IMR-90 (cell line): ENCODE results near the gene NR2F2. TPM values are rescaled to one million over a fixed set of nuclear protein-coding genes. Genes with fewer than 3 reads are reported as not detected.

ENCODE experiments used
- ATAC-seq: fragments of 200-7000 bp; cut with Tn5 transposase; 2 replicates; pipeline ENCODE4 v1.9.1; 2020; ENCODE audit warnings: low read depth, mild to moderate bottlenecking, moderate library complexity
- BruUV-seq: library from RNA; stranded (reverse); fragments of 400-500 nt; replicated peaks from 2 replicates; lab custom pipeline; 2021; lab: Mats Ljungman, UMichigan
- CTCF ChIA-PET: fragments of 300-600 bp; formaldehyde crosslinking; extraction: SDS; loops from one replicate; lab custom pipeline; 2021; ENCODE audit warnings: antibody characterized with exemption; lab: Yijun Ruan, JAX
- POLR2A ChIA-PET: fragments of 300-600 bp; sonication (Branson Sonifier 250); formaldehyde crosslinking; loops from one replicate; lab custom pipeline; 2022; ENCODE audit warnings: antibody characterized with exemption; ENCODE audit not compliant: unreplicated experiment; lab: Charles Lee
- DNase-seq: peaks from one replicate; pipeline ENCODE4 v3.0.0; 2013
- H2AFZ ChIP-seq: replicated peaks from 2 replicates; pipeline ENCODE3; 2013; ENCODE audit warnings: low read length, mild to moderate bottlenecking; ENCODE audit not compliant: poor library complexity
- H2AK5ac ChIP-seq: 2 replicates; pipeline ENCODE4 v1.6.1; 2013; ENCODE audit warnings: low read depth, low read length, inconsistent platforms
- H2AK9ac ChIP-seq: replicated peaks from 2 replicates; pipeline ENCODE3; 2013; ENCODE audit warnings: mild to moderate bottlenecking, low read depth, low read length, moderate library complexity; ENCODE audit not compliant: poor library complexity
- H2BK120ac ChIP-seq: 2 replicates; pipeline ENCODE4 v1.6.1; 2013; ENCODE audit warnings: low read depth, low read length, inconsistent platforms
- H2BK15ac ChIP-seq: 3 replicates; pipeline ENCODE4 v1.6.1; 2013; ENCODE audit warnings: low read depth, low read length, inconsistent platforms
- H2BK20ac ChIP-seq: 2 replicates; pipeline ENCODE4 v1.6.1; 2013; ENCODE audit warnings: low read depth, mild to moderate bottlenecking, inconsistent platforms, low read length, moderate library complexity
- H2BK5ac ChIP-seq: 2 replicates; pipeline ENCODE4 v1.6.1; 2013; ENCODE audit warnings: mild to moderate bottlenecking, low read depth, low read length, inconsistent platforms; ENCODE audit not compliant: poor library complexity, severe bottlenecking
- H3K14ac ChIP-seq: replicated peaks from 2 replicates; pipeline ENCODE4 v1.6.1; 2013; ENCODE audit warnings: low read depth, low read length, inconsistent platforms
- H3K18ac ChIP-seq: 2 replicates; pipeline ENCODE4 v1.6.1; 2013; ENCODE audit warnings: low read depth, low read length, control low read depth
- H3K23ac ChIP-seq: 2 replicates; pipeline ENCODE4 v1.6.1; 2013; ENCODE audit warnings: low read depth, low read length, inconsistent platforms
- H3K27ac ChIP-seq: 2 replicates; pipeline ENCODE4 v1.5.1; 2013; ENCODE audit warnings: mild to moderate bottlenecking, control low read depth, low read length; ENCODE audit not compliant: insufficient read depth
- H3K27me3 ChIP-seq: 2 replicates; pipeline ENCODE4 v1.6.1; 2013; ENCODE audit warnings: low read length; ENCODE audit not compliant: control insufficient read depth, insufficient read depth
- H3K36me3 ChIP-seq: 2 replicates; pipeline ENCODE4 v1.6.1; 2013; ENCODE audit warnings: low read length, mixed read lengths; ENCODE audit not compliant: control insufficient read depth, insufficient read depth
- H3K4ac ChIP-seq: 2 replicates; pipeline ENCODE4 v1.6.1; 2013; ENCODE audit warnings: low read depth, low read length, inconsistent platforms
- H3K4me1 ChIP-seq: 2 replicates; pipeline ENCODE4 v1.6.1; 2013; ENCODE audit warnings: low read length, mixed read lengths; ENCODE audit not compliant: control insufficient read depth, insufficient read depth
- H3K4me2 ChIP-seq: 2 replicates; pipeline ENCODE4 v1.6.1; 2013; ENCODE audit warnings: low read depth, mild to moderate bottlenecking, control low read depth, low read length, moderate library complexity
- H3K4me3 ChIP-seq: 2 replicates; pipeline ENCODE4 v1.5.1; 2013; ENCODE audit warnings: low read depth, mild to moderate bottlenecking, control low read depth, low read length, moderate library complexity; ENCODE audit not compliant: insufficient read depth
- H3K56ac ChIP-seq: 2 replicates; pipeline ENCODE4 v1.6.1; 2013; ENCODE audit warnings: low read length, inconsistent platforms; ENCODE audit not compliant: insufficient read depth; ENCODE audit errors: extremely low read depth
- H3K79me1 ChIP-seq, 2 experiments: 2 replicates each; pipeline ENCODE4 v1.6.1; 2013; ENCODE audit warnings: low read length in 2 of 2, inconsistent platforms in 1 of 2, low read depth in 1 of 2
- H3K9ac ChIP-seq: 2 replicates; pipeline ENCODE4 v1.6.1; 2013; ENCODE audit warnings: low read depth, low read length, control low read depth
- H3K9me1 ChIP-seq: 2 replicates; pipeline ENCODE4 v1.6.1; 2013; ENCODE audit warnings: low read length, inconsistent platforms; ENCODE audit not compliant: insufficient read depth
- H3K9me3 ChIP-seq: 2 replicates; pipeline ENCODE4 v1.6.1; 2013; ENCODE audit warnings: low read length; ENCODE audit not compliant: control insufficient read depth, insufficient read depth
- H4K20me1 ChIP-seq: 2 replicates; pipeline ENCODE4 v1.6.1; 2013; ENCODE audit warnings: low read length, inconsistent platforms; ENCODE audit not compliant: insufficient read depth
- H4K5ac ChIP-seq: 2 replicates; pipeline ENCODE4 v1.6.1; 2013; ENCODE audit warnings: mild to moderate bottlenecking, low read depth, low read length, control low read depth
- H4K8ac ChIP-seq, 2 experiments: 2 replicates each; pipeline ENCODE4 v1.6.1; 2013; ENCODE audit warnings: low read depth in 2 of 2, low read length in 2 of 2, control low read depth in 1 of 2, inconsistent platforms in 1 of 2
- H4K91ac ChIP-seq: 2 replicates; pipeline ENCODE4 v1.6.1; 2013; ENCODE audit warnings: low read depth, low read length, inconsistent platforms; ENCODE audit not compliant: insufficient read depth
- BHLHE40 ChIP-seq: fragments of 150-350 bp; IDR thresholded peaks from 2 replicates; pipeline ENCODE4 v1.6.1; 2016; ENCODE audit warnings: mild to moderate bottlenecking, low read depth, low read length
- ELK1 ChIP-seq: fragments of 150-350 bp; IDR thresholded peaks from 2 replicates; pipeline ENCODE4 v1.6.1; 2016; ENCODE audit warnings: low read depth, mild to moderate bottlenecking, low read length, moderate library complexity, borderline replicate concordance
- POLR2A ChIP-seq: IDR thresholded peaks from 2 replicates; pipeline ENCODE4 v1.6.1; 2012; ENCODE audit warnings: mild to moderate bottlenecking, low read depth, low read length
- WGBS, 2 experiments: methylation state at CpG; one replicate each; pipeline versions ENCODE4 v1.1.5 to v1.1.7; 2013; ENCODE audit warnings: missing lambda C conversion rate in 2 of 2; ENCODE audit not compliant: insufficient read length in 1 of 2; ENCODE audit errors: extremely low coverage in 2 of 2; 5-methylcytosine and 5-hydroxymethylcytosine counted together
- dilution Hi-C: fragments of 300-500 bp; cut with HindIII; formaldehyde crosslinking; loops from one replicate; pipeline ENCODE4 v1.14.3; 2018; ENCODE audit warnings: low sequenced_read_pairs; ENCODE audit not compliant: unreplicated experiment
- in situ Hi-C: fragments of 300-500 bp; cut with MboI; formaldehyde crosslinking; loops from 3 replicates; pipeline ENCODE4 v1.14.3; 2019; ENCODE audit warnings: low sequenced_read_pairs, inconsistent platforms, mixed read lengths
- intact Hi-C: fragments of 100-400 bp; cut with micrococcal nuclease; formaldehyde crosslinking; loops from 2 replicates; pipeline ENCODE4 v1.10.0; 2022
- polyA plus RNA-seq, 3 experiments: library from polyadenylated mRNA; depleted of rRNA; stranded (reverse); fragments of >200 nt; gene quantifications; 2 replicates each; pipeline ENCODE4 v1.2.3, GENCODE V29; 2012; ENCODE audit warnings: low replicate concordance in 1 of 3
- total RNA-seq: library from RNA; depleted of rRNA; stranded (reverse); fragments of >200 nt; gene quantifications from 2 replicates; pipeline ENCODE4 v1.2.3, GENCODE V29; 2012

Gene NR2F2
- total and polyA plus RNA-seq, 2 of the 4 experiments (the other 2 are of a cell fraction): 20.3 to 161 TPM

GRCh38 chr15:96353416-96353929 lies 23.0 kb downstream of the NR2F2 start:
- peak overlapping the region; percentile 89 for H2AFZ ChIP-seq
- no peak overlapping the region for H3K56ac ChIP-seq
- ChIA-PET POLR2A (no interaction called here), CTCF (no interaction called here)
- H3K14ac ChIP-seq: no peak overlapping the region
- H4K8ac ChIP-seq: peak overlapping the region; percentile 61 to 94; a peak in 2 of 4 replicates
- in situ Hi-C loops: no loop called here
- BruUV-seq: no TSS peak
- H3K4ac ChIP-seq: peak overlapping the region; percentile 57
- no peaks in the 10 kb centered on the region for H4K20me1 ChIP-seq
- no peak overlapping the region for H4K91ac ChIP-seq
- H3K27ac ChIP-seq: peak overlapping the region; percentile 89
- H4K5ac ChIP-seq: peak overlapping the region; percentile 14; the same call in 1 of the 2 replicates
- peaks cover 22 to 58% of the 10 kb centered on the region in 2 experiments for H3K79me1 ChIP-seq
- peaks cover 9% of the 10 kb centered on the region for H3K36me3 ChIP-seq
- H3K4me1 ChIP-seq: peaks cover 17% of the 10 kb centered on the region
- DNase-seq (no peak), ATAC-seq (no peak)
- no peak overlapping the region for H2BK5ac ChIP-seq
- 0 out of 2 replicates have a peak overlapping the region, but pooled peaks have one; percentile 27 for H2AK5ac ChIP-seq
- peak overlapping the region; percentile 87 for H2AK9ac ChIP-seq
- peak overlapping the region; percentile 40; the same call in 1 of the 2 replicates for H2BK120ac ChIP-seq
- H3K4me2 ChIP-seq: peak overlapping the region; percentile 89; the same call in 1 of the 2 replicates
- TF ChIP-seq ELK1 (no peak), POLR2A (0 out of 2 replicates have a peak, but pooled peaks have one; percentile 5), BHLHE40 (no peak)
- dilution Hi-C loops: no loop called here
- H3K27me3 ChIP-seq: no peaks in the 10 kb centered on the region
- no peaks in the 10 kb centered on the region for H3K9me1 ChIP-seq
- H3K23ac ChIP-seq: peak overlapping the region; percentile 35; the same call in 1 of the 2 replicates
- WGBS, 2 experiments: 92% methylated on average over 4 of the region's 25 CpGs; no CpG with 5 or more reads in 1 of the 2 experiments
- H3K4me3 ChIP-seq: peak overlapping the region; percentile 71
- H3K18ac ChIP-seq: no peak overlapping the region
- H2BK20ac ChIP-seq: no peak overlapping the region
- no peak overlapping the region for H2BK15ac ChIP-seq
- no peaks in the 10 kb centered on the region for H3K9me3 ChIP-seq
- intact Hi-C loops: loop anchor here (10.0 kb wide), 1 partner anchor 1941 kb away; no protein-coding TSS in a partner anchor
- H3K9ac ChIP-seq: peak overlapping the region; percentile 73; the same call in 1 of the 2 replicates
